NCI-H187 (cell line): ENCODE measurements around the gene RPL3.

Source experiments
- DNase-seq, 2 experiments: peaks; one replicate each; lab custom pipeline; 2025; lab: John Stamatoyannopoulos, UW

RPL3 gene

GRCh38 chr22:39317084-39317774, 2.2 kb downstream of the RPL3 start:
- DNase-seq = no peak

- no peak for DNase-seq
Measured at GRCh38 chr22:39316440-39317083, 2.9 kb downstream of the RPL3 start.

GRCh38 chr22:39315389-39315788, 4.0 kb downstream of the RPL3 start:
- DNase-seq = no peak

- no peak for DNase-seq
Measured at GRCh38 chr22:39314251-39314971, 5.0 kb downstream of the RPL3 start.

GRCh38 chr22:39313258-39314001, 6.0 kb downstream of the RPL3 start:
- DNase-seq = no peak

- DNase-seq = no peak
Measured at GRCh38 chr22:39312410-39312809, 7.0 kb downstream of the RPL3 start.

GRCh38 chr22:39311592-39312400, 7.6 kb downstream of the RPL3 start:
- no peak for DNase-seq

- DNase-seq = no peak
Measured at GRCh38 chr22:39309881-39310714, 9.3 kb downstream of the RPL3 start.

- no peak for DNase-seq
Measured at GRCh38 chr22:39309364-39309861, 10.0 kb downstream of the RPL3 start.

- no peak for DNase-seq
Measured at GRCh38 chr22:39308614-39309363, 10.6 kb downstream of the RPL3 start.

GRCh38 chr22:39306456-39307361, 12.7 kb downstream of the RPL3 start:
- no peak for DNase-seq

- DNase-seq = no peak
Measured at GRCh38 chr22:39303892-39304671, 15.3 kb downstream of the RPL3 start.

- DNase-seq = no peak
Measured at GRCh38 chr22:39303358-39303757, 16.1 kb downstream of the RPL3 start.

GRCh38 chr22:39302431-39302960, 16.9 kb downstream of the RPL3 start:
- DNase-seq = no peak

- no peak for DNase-seq
Measured at GRCh38 chr22:39301926-39302325, 17.5 kb downstream of the RPL3 start.

GRCh38 chr22:39301108-39301507, 18.3 kb downstream of the RPL3 start:
- no peak for DNase-seq

GRCh38 chr22:39300186-39300830, 19.1 kb downstream of the RPL3 start:
- no peak for DNase-seq
